Erythroblast (primary cell): ENCODE data around the gene OSBP2.

Source experiments
- DNase-seq, 2 experiments: peaks; one replicate each; lab custom pipeline; 2025; lab: John Stamatoyannopoulos, UW
- GATA1 ChIP-seq: IDR thresholded peaks from 2 replicates; pipeline ENCODE4 v1.6.1; 2011; ENCODE audit warnings: low read depth, mild to moderate bottlenecking, control low read depth, low read length, moderate library complexity
- POLR2A ChIP-seq: IDR thresholded peaks from 2 replicates; pipeline ENCODE4 v1.6.1; 2011; ENCODE audit warnings: mild to moderate bottlenecking, low read length

Gene OSBP2

GRCh38 chr22:30885001-30885366 lies 190.3 kb downstream of the OSBP2 start:
- TF ChIP-seq POLR2A (no peak), GATA1 (no peak)
- no peak for DNase-seq

- TF ChIP-seq GATA1 (no peak), POLR2A (no peak)
- no peak for DNase-seq
These were observed 190.9 kb downstream of the OSBP2 start for GRCh38 chr22:30885591-30885990.

- no peak for DNase-seq
- TF ChIP-seq GATA1, result no peak
- no peak for TF ChIP-seq POLR2A
These were observed 192.8 kb downstream of the OSBP2 start for GRCh38 chr22:30887453-30887852.

GRCh38 chr22:30887861-30888260 lies 193.2 kb downstream of the OSBP2 start:
- TF ChIP-seq POLR2A (no peak), GATA1 (no peak)
- no peak for DNase-seq

GRCh38 chr22:30889268-30889995 lies 194.8 kb downstream of the OSBP2 start:
- TF ChIP-seq POLR2A, result no peak
- no peak for TF ChIP-seq GATA1
- no peak for DNase-seq

DNA sequence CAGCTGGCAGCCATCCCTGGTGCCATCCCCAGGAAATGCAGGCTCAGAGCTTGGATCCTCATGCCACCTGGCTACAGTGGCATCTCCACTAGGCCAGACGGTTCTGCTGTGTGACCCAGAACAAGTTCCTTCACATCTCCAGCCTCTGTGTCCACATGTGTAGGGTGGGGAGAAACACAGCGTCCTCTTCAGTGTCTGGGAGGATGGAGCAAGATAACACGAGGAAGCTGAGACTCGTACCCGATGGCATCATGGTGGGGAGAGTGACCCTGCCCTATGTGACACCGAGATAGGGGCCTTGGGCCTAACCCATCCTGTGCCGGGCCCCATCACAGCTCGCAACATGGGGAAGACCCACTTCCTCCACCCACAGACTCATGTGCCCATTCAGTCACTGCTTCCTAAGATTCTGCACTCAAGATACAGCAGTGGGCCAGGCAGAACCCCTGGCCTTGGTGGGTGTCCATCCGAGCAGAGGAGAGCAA lies 195.4 kb downstream of the OSBP2 start:
- TF ChIP-seq POLR2A (no peak), GATA1 (no peak)
- DNase-seq, result no peak

- DNase-seq, result peak; percentile 39 to 58
These were observed 196.2 kb downstream of the OSBP2 start for GRCh38 chr22:30890686-30891442.

GRCh38 chr22:30891443-30891755 lies 196.7 kb downstream of the OSBP2 start:
- TF ChIP-seq POLR2A (no peak), GATA1 (no peak)
- DNase-seq, result no peak

More at GRCh38 chr22:30890686-30891442, 196.2 kb downstream of the OSBP2 start:
- TF ChIP-seq GATA1 (no peak), POLR2A (no peak)

DNA sequence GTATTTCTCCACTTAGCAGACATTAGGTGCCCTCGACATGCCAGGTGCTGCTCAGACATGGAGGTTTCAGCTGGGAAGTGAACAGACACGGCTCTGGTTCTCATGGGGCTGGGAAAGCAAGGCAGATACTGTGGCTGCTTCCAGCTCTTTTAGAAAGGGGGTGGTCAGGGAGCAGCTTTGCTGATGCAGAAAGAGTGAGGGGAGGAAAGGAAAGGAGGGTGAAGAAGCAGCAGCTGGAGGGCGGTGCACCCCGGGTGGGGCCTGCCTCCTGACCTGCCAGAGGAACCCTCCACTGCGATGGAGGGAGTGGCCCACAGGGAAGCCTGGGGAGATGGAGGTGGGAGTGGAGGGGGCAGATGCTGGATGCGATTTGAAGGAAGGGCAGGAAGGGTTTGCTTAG lies 197.1 kb downstream of the OSBP2 start:
- TF ChIP-seq GATA1 (no peak), POLR2A (no peak)
- no peak for DNase-seq

DNA sequence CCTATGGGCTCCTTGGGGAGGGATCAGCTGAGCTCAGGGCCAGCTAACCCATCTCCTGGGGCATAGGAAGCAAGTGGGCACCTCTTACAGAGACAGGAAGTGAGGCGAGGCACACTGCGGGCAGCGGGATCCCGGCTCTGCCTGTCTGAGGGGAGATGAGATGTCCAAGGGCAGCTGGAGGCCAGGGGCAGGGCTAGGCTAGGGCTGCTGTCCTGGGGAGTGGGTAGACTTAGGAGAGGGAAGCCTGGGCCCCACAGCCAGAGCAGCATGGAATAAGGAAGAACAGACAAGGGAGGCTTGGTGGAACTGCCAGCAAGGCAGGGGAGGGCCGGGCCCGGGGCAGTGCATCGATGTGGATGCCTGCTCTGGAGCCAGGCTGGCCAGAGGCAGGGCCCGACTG lies 197.6 kb downstream of the OSBP2 start:
- no peak for DNase-seq
- TF ChIP-seq POLR2A (no peak), GATA1 (no peak)

DNA sequence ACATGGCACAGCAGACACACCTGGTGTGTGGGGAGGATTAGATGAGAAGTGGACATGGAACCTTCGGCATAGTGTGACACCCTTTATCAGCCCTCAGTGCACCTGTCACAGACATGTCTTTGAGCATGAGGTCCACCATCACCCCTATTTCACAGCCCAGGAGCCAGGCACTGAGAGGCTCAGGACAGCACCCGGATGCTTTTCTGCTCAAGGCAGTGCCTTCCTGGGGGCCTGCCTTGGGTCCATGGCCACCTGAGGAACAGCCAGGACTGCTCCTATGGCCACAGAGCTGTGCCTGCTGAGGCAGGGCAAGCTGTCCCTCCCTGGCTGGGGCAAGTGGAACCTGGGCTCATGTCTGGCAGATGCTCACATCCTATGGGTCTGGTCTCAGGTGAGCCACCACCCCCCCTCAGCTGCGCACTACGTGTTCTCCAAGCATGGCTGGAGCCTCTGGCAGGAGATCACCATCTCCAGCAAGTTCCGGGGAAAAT lies 198.1 kb downstream of the OSBP2 start:
- no peak for DNase-seq
- TF ChIP-seq POLR2A (no peak), GATA1 (no peak)

- TF ChIP-seq POLR2A, result no peak
- TF ChIP-seq GATA1, result no peak
- no peak for DNase-seq
These were observed 199.0 kb downstream of the OSBP2 start for GRCh38 chr22:30893434-30894370.

DNA sequence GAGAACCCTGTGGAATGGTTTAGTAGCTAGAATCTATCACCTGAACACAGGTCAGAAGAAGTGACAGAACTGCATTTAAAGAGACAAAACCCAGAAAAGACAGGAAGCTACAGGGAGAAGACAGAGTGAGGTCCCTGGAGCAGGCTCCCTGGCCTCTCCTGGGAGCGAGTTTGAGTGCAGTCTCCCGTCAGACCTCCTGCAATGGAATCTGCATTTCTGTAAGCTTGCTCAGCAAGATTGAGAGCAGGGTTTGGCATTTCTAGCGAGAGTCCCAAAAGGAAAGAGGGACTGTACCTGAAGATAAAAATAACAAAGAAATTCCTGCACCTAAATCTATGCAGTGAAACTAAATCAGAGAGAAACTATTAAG lies 199.7 kb downstream of the OSBP2 start:
- no peak for DNase-seq
- TF ChIP-seq GATA1 (no peak), POLR2A (no peak)
